Measurements from ENCODE around the gene MYO5A. TPM values are rescaled to one million over a fixed set of nuclear protein-coding genes. Genes with fewer than 3 reads are reported as not detected.

MYO5A gene
- total and polyA plus RNA-seq, 9 of the 15 experiments (the other 6 are each of a cell fraction or from before 2014, with no cell fraction given), result 0.03 to 0.82 (median 0.40) TPM

GRCh38 chr15:52421029-52421428 lies 107.7 kb downstream of the MYO5A start (continued):
- TF ChIP-seq ZBTB9 (CRISPR knock-in tag; IDR thresholded peaks at IDR 0.05) (no peak), E2F3 (CRISPR knock-in tag; IDR thresholded peaks at IDR 0.05) (no peak), TAF1 (IDR thresholded peaks at IDR 0.05; ENCODE audit: control insufficient read depth, extremely low read depth, insufficient read depth, low read length, severe bottlenecking) (no peak), ZNF436 (CRISPR knock-in tag; IDR thresholded peaks at IDR 0.05) (no peak), NR2C1 (IDR thresholded peaks at IDR 0.05) (no peak), NR2C1 (tag; IDR thresholded peaks at IDR 0.05) (no peak), KAT2B (IDR thresholded peaks at IDR 0.05; ENCODE audit: low read depth, low read length) (no peak), LARP7 (IDR thresholded peaks at IDR 0.05) (no peak), SMARCC2 (IDR thresholded peaks at IDR 0.05; ENCODE audit: low read depth) (no peak)
- TF ChIP-seq, protein P1, sequence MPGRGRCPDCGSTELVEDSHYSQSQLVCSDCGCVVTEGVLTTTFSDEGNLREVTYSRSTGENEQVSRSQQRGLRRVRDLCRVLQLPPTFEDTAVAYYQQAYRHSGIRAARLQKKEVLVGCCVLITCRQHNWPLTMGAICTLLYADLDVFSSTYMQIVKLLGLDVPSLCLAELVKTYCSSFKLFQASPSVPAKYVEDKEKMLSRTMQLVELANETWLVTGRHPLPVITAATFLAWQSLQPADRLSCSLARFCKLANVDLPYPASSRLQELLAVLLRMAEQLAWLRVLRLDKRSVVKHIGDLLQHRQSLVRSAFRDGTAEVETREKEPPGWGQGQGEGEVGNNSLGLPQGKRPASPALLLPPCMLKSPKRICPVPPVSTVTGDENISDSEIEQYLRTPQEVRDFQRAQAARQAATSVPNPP (IDR thresholded peaks at IDR 0.05; ENCODE audit: borderline replicate concordance, insufficient read depth, insufficient read length), result no peak

GRCh38 chr15:52419494-52419893 lies 109.2 kb downstream of the MYO5A start:
- POLR2A ChIA-PET, result interaction anchor here (0.8 kb wide), 1 partner anchor 11 kb away, joined by 3 read pairs; no protein-coding TSS in a partner anchor
- no peak overlapping the region for H3K4me3 ChIP-seq
- 0% methylated on average over 1 of the region's 1 CpG for WGBS (ENCODE audit: insufficient coverage, low coverage, missing lambda C conversion rate)
- no peaks in the 10 kb centered on the region for H3K4me1 ChIP-seq (replicated peaks in 1 of 2; ENCODE audit: control insufficient read depth in 2 of 2, insufficient read depth in 2 of 2, low read length in 2 of 2)
- H4K20me1 ChIP-seq (replicated peaks; ENCODE audit: control insufficient read depth, insufficient read depth, low read length), result no peaks in the 10 kb centered on the region
- no peak for DNase-seq (ENCODE audit: extremely low read depth in 1 of 4, low spot score in 3 of 4)
- in situ Hi-C loops (cut with MboI), result no loop called here
- H2AFZ ChIP-seq (ENCODE audit: low read depth, low read length), result no peak overlapping the region
- H3K27ac ChIP-seq (ENCODE audit: extremely low read depth, low read depth, low read length), result no peak overlapping the region
- no peak overlapping the region for H3K4me2 ChIP-seq (ENCODE audit: insufficient read depth, low read length)
- ATAC-seq, result no peak
- FAIRE-seq, result no peak
- no peaks in the 10 kb centered on the region for H3K27me3 ChIP-seq (ENCODE audit: control insufficient read depth in 2 of 2, insufficient read depth in 2 of 2, low read length in 2 of 2)
- BruUV-seq (replicated peaks), result no TSS peak
- CTCF ChIA-PET (ENCODE audit: low intra/inter-chr PET ratio), result no interaction called here
- H3K9me3 ChIP-seq (replicated peaks; ENCODE audit: control insufficient read depth, insufficient read depth, low read depth, low read length), result no peaks in the 10 kb centered on the region
- intact Hi-C loops (cut with micrococcal nuclease), result no loop called here
- no peaks in the 10 kb centered on the region for H3K36me3 ChIP-seq (ENCODE audit: control insufficient read depth, insufficient read depth, low read length)
- no peak overlapping the region for H3K9ac ChIP-seq (ENCODE audit: insufficient read depth in 1 of 2, low read depth in 2 of 2, low read length in 2 of 2)
- H3K79me2 ChIP-seq (ENCODE audit: control insufficient read depth, insufficient read depth, low read length), result no peaks in the 10 kb centered on the region
- no peaks in the 10 kb centered on the region for H3K9me1 ChIP-seq (ENCODE audit: control insufficient read depth, insufficient read depth, low read length)
- TF ChIP-seq POLR2AphosphoS2 (IDR thresholded peaks at IDR 0.05; ENCODE audit: low read length) (no peak), NCOA4 (IDR thresholded peaks at IDR 0.05; ENCODE audit: partially characterized antibody) (no peak), SAP30 (IDR thresholded peaks at IDR 0.05; ENCODE audit: borderline replicate concordance, insufficient read depth, low read depth, low read length, poor library complexity, severe bottlenecking) (no peak), ILF3 (IDR thresholded peaks at IDR 0.05; ENCODE audit: borderline replicate concordance) (no peak), ZNF717 (CRISPR knock-in tag; IDR thresholded peaks at IDR 0.05) (no peak), KDM2B (CRISPR knock-in tag; IDR thresholded peaks at IDR 0.05) (no peak), ZNF507 (tag; conservative IDR thresholded peaks at IDR 0.05) (no peak), LARP7 (IDR thresholded peaks at IDR 0.05) (no peak), ZNF589 (CRISPR knock-in tag; IDR thresholded peaks at IDR 0.05; ENCODE audit: low read depth) (no peak), XRCC3 (IDR thresholded peaks at IDR 0.05) (no peak), ZNF280B (CRISPR knock-in tag; IDR thresholded peaks at IDR 0.05) (no peak)

Measured in K562 (cell line).